ENCODE measurements around the gene SLC6A3. TPM values are rescaled to one million over a fixed set of nuclear protein-coding genes. Genes with fewer than 3 reads are reported as not detected.

SLC6A3 gene
- total and polyA plus RNA-seq, 4 donors, result 0.30 to 1.1 (median 0.90) TPM

DNA sequence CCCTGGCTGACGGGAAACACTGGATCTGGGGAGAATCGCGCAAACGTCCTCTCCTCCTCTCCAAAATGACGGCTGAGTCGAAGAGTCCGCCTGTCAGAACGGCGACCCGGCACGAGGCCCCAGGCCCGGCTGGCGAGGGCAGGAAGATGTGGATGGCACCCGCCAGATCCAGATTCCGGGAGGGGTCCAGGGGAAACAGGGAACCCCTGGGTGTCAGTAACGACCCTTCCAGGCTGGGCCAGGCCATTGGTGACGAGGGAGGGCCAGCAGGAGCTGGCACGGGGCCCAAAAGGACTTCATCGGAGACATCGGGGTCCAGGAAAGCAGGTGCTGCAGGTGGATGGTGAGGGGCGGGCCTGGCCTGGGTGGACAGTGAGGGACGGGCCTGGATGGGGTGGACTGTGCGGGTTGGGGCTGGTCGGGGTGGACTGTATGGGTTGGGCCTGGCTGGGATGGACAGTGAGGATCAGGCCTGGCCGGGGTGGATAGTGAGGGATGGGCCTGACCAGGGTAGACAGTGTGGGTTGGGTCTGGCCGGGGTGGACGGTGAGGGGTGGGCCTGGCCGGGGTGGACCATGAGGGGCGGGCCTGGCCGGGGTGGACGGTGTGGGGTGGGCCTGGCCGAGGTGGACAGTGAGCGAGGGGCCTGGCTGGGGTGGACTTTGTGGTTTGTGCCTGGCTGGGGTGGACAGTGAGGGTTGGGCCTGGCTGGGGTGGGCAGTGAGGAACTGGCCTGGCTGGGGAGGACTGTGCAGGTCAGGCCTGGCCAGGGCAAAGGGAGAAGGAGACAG lies 14.0 kb downstream of the SLC6A3 start:
- WGBS, 2 donors, result 90 to 92% methylated on average over 29 to 33 of the region's 33 CpGs
- Histone ChIP-seq H3K9me3 (ENCODE audit: control insufficient read depth in 4 of 4, insufficient read depth in 3 of 4, low read length in 3 of 4) (peaks cover 0 to 24% (median 9%) of the 10 kb centered on the region in 4 donors), H3K9ac (ENCODE audit: insufficient read depth in 1 of 2, low read length in 2 of 2) (no peak overlapping the region), H3K4me3 (no peak overlapping the region), H3K4me1 (ENCODE audit: control insufficient read depth in 5 of 5, insufficient read depth in 5 of 5, low read length in 5 of 5) (no peaks in the 10 kb centered on the region), H3K27ac (ENCODE audit: low read depth in 1 of 2, low read length in 1 of 2) (no peak overlapping the region), H3K36me3 (ENCODE audit: control insufficient read depth in 4 of 4, insufficient read depth in 4 of 4, low read length in 4 of 4) (no peaks in the 10 kb centered on the region), H3K27me3 (ENCODE audit: control insufficient read depth in 3 of 3, insufficient read depth in 3 of 3, low read length in 2 of 3) (no peaks in the 10 kb centered on the region)
- ATAC-seq (ENCODE audit: insufficient read depth, low FRiP score), result no peak
- TF ChIP-seq, protein P1, sequence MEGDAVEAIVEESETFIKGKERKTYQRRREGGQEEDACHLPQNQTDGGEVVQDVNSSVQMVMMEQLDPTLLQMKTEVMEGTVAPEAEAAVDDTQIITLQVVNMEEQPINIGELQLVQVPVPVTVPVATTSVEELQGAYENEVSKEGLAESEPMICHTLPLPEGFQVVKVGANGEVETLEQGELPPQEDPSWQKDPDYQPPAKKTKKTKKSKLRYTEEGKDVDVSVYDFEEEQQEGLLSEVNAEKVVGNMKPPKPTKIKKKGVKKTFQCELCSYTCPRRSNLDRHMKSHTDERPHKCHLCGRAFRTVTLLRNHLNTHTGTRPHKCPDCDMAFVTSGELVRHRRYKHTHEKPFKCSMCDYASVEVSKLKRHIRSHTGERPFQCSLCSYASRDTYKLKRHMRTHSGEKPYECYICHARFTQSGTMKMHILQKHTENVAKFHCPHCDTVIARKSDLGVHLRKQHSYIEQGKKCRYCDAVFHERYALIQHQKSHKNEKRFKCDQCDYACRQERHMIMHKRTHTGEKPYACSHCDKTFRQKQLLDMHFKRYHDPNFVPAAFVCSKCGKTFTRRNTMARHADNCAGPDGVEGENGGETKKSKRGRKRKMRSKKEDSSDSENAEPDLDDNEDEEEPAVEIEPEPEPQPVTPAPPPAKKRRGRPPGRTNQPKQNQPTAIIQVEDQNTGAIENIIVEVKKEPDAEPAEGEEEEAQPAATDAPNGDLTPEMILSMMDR (IDR thresholded peaks at IDR 0.05; ENCODE audit: control extremely low read depth, extremely low read depth), result no peak
- no peak for DNase-seq

DNA sequence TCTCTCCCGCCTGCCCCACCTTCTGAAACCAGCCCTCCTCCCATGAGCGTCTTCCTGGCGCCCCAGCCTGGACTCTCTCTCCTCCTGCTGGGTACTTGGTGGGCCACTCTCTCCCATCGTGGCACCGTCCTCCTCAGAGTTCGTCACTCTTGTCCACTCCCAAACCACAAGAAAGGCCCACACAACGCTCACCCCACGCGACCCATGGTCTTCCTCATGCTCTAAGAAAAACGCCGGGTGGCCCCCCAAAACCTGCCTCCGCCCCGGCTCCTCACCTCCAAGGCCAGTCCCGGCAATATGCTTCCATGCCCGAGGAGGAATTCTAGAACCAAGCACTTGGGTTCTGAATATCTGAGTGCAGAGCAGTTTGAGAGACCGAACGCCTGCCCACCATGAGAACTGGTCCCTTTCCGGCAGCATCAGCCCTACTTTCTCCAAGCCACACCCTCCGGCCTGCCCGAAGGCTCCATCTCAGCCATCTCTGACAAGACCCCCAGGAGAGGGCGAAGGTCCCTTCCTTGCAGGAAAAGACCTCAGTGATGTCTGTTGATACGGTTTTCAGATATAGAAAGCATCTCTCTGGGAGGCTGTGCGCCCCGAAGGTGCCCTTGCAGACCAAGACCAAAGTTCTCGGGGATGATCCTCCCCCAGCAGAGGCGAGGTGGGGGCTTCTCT lies 15.0 kb downstream of the SLC6A3 start:
- Histone ChIP-seq H3K36me3 (ENCODE audit: control insufficient read depth in 4 of 4, insufficient read depth in 4 of 4, low read length in 4 of 4) (no peaks in the 10 kb centered on the region), H3K27me3 (ENCODE audit: control insufficient read depth in 3 of 3, insufficient read depth in 3 of 3, low read length in 2 of 3) (no peaks in the 10 kb centered on the region), H3K4me1 (ENCODE audit: control insufficient read depth in 5 of 5, insufficient read depth in 5 of 5, low read length in 5 of 5) (no peaks in the 10 kb centered on the region), H3K9ac (ENCODE audit: insufficient read depth in 1 of 2, low read length in 2 of 2) (no peak overlapping the region), H3K27ac (ENCODE audit: low read depth in 1 of 2, low read length in 1 of 2) (no peak overlapping the region), H3K4me3 (no peak overlapping the region), H3K9me3 (ENCODE audit: control insufficient read depth in 4 of 4, insufficient read depth in 3 of 4, low read length in 3 of 4) (peaks cover 0 to 24% (median 11%) of the 10 kb centered on the region in 4 donors)
- ATAC-seq (ENCODE audit: insufficient read depth, low FRiP score), result no peak
- TF ChIP-seq, protein P1 (IDR thresholded peaks at IDR 0.05; ENCODE audit: control extremely low read depth, extremely low read depth), result no peak
- WGBS, 2 donors, result 90 to 93% methylated on average over 26 of the region's 26 CpGs
- no peak for DNase-seq

DNA sequence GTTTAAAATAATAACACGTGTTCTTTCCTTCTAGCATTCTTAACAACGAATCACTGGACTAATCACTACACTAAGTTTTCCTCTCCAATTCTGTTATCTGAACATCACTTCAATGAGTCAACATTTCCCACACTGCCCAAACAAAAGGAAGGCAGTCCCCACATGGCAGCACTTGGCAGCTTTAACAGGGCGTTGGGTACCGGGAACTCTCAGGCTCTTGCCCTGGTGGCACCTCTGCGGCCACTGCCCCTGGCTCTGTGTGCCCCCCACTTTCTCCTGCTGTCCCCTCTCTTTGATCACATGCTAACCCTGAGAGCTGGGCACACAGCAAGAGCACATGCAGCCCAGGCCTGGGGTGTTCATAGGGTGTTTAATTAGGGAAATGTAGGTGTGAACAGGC lies 15.7 kb downstream of the SLC6A3 start:
- no peaks in the 10 kb centered on the region for H3K4me1 ChIP-seq (ENCODE audit: control insufficient read depth in 5 of 5, insufficient read depth in 5 of 5, low read length in 5 of 5)
- peaks cover 0 to 25% (median 11%) of the 10 kb centered on the region in 4 donors for H3K9me3 ChIP-seq (ENCODE audit: control insufficient read depth in 4 of 4, insufficient read depth in 3 of 4, low read length in 3 of 4)
- H3K27ac ChIP-seq (ENCODE audit: low read depth in 1 of 2, low read length in 1 of 2), result no peak overlapping the region
- no peaks in the 10 kb centered on the region for H3K36me3 ChIP-seq (ENCODE audit: control insufficient read depth in 4 of 4, insufficient read depth in 4 of 4, low read length in 4 of 4)
- H3K4me3 ChIP-seq, result no peak overlapping the region
- H3K27me3 ChIP-seq (ENCODE audit: control insufficient read depth in 3 of 3, insufficient read depth in 3 of 3, low read length in 2 of 3), result no peaks in the 10 kb centered on the region
- TF ChIP-seq, protein P1 (IDR thresholded peaks at IDR 0.05; ENCODE audit: control extremely low read depth, extremely low read depth), result no peak
- ATAC-seq (ENCODE audit: insufficient read depth, low FRiP score) (no peak), DNase-seq (no peak)
- WGBS, 2 donors, result 79 to 88% methylated on average over 5 of the region's 5 CpGs
- no peak overlapping the region for H3K9ac ChIP-seq (ENCODE audit: insufficient read depth in 1 of 2, low read length in 2 of 2)

Data from lung (tissue), 12 donors.